Measurements from ENCODE around the gene ITK. TPM values are rescaled to one million over a fixed set of nuclear protein-coding genes. Genes with fewer than 3 reads are reported as not detected.

Gene ITK
- total and polyA plus RNA-seq, 2 donors (not counting 1 experiment from before 2014, with no cell fraction given) = 0.75 to 1.1 TPM

DNA sequence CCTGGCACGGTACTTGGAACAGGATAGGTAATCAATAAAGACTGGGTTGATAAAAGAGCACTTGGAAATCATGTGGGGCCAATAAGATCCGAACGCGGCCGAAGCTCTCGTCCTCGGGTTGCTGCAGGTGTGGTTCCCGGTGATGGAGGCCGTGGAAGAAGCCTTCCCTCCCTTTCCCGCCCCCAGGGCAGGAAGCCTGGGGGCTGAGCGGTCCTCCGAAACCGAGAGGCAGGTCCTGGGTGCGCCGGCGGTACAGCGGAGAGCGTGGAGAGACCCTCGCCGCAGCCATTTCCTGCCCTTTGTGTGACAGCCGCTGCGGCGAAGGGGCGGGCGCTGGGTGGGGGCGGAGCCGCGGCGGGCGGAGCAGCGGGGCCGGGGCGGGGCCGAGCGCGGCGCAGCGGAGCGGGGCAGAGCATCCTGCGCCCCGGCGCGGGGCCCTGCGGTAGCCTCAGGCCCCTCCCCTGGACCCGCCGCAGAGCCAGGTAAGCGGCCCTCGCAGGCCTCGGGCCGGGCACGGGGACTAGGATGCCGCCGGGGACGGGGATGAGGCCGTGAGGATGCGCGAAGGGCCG lies 85.2 kb downstream of the ITK start, which contains the start of gene CYFIP2:
CYFIP2 (plus strand) TSS at position 410 of the 572 bp plus-strand sequence. CDS start 19,239 bp downstream, outside the sequence.
- DNase-seq = peak; percentile 89
- Mint-ChIP-seq H3K4me1 (peaks cover 70% of the 10 kb centered on the region), H3K9me3 (ENCODE audit: insufficient read depth) (no peaks in the 10 kb centered on the region), H3K27me3 (no peaks in the 10 kb centered on the region), H3K27ac (peak within 1 kb of the TSS; percentile 99), H3K4me3 (peak within 1 kb of the TSS; percentile 99)
- H3K4me1 ChIP-seq (ENCODE audit: control insufficient read depth in 2 of 2, insufficient read depth in 2 of 2, low read length in 2 of 2) = peaks cover 65 to 69% of the 10 kb centered on the region in 2 donors
- no peaks in the 10 kb centered on the region for H3K27me3 ChIP-seq (replicated peaks in 1 of 4; ENCODE audit: control extremely low read depth in 1 of 4, control insufficient read depth in 3 of 4, insufficient read depth in 4 of 4, low read length in 3 of 4)
- peaks cover 5 to 10% of the 10 kb centered on the region in 2 experiments for H3K36me3 ChIP-seq (replicated peaks in 1 of 2; ENCODE audit: control extremely low read depth in 1 of 2, control insufficient read depth in 1 of 2, extremely low read depth in 1 of 2, insufficient read depth in 2 of 2, low read length in 1 of 2)
- intact Hi-C loops (cut with micrococcal nuclease) = loop anchor here (1.0 to 10.0 kb wide), 5 partner anchors 9 to 589 kb away; partner anchors contain the start of gene CLINT1
- peak; percentile 89 for ATAC-seq (ENCODE audit: low read depth)
- POLR2A ChIA-PET = interaction anchor here (1.0 to 2.1 kb wide), 4 partner anchors 13 to 43 kb away, joined by 4 to 9 read pairs (median 6); no protein-coding TSS in a partner anchor
- no peaks in the 10 kb centered on the region for H3K9me3 ChIP-seq (ENCODE audit: control extremely low read depth in 1 of 3, control insufficient read depth in 2 of 3, insufficient read depth in 1 of 3, low read length in 2 of 3)
- H3K4me3 ChIP-seq (ENCODE audit: control extremely low read depth in 1 of 5, extremely low read depth in 1 of 5, insufficient read depth in 1 of 5, low read depth in 2 of 5, low read length in 4 of 5) = peak within 1 kb of the TSS; percentile 62 to 85 (median 73)
- H4K20me1 ChIP-seq (ENCODE audit: control insufficient read depth, insufficient read depth, low read length, poor library complexity, severe bottlenecking) = no peaks in the 10 kb centered on the region
- H2AFZ ChIP-seq (ENCODE audit: insufficient read depth, low read depth, low read length, poor library complexity, severe bottlenecking) = peak within 1 kb of the TSS; percentile 83
- peak within 1 kb of the TSS; percentile 99 for H3K27ac ChIP-seq (ENCODE audit: low read length in 2 of 2)
- H3K9ac ChIP-seq (ENCODE audit: low read length) = peak within 1 kb of the TSS; percentile 78
- H3K4me2 ChIP-seq (replicated peaks; ENCODE audit: low read depth, low read length, poor library complexity, severe bottlenecking) = peak within 1 kb of the TSS; percentile 77
- CTCF ChIA-PET = interaction anchor here (0.9 to 24.2 kb wide), 7 partner anchors 12 to 117 kb away, joined by 3 to 495 read pairs (median 3); no protein-coding TSS in a partner anchor
- TF ChIP-seq, protein P1, sequence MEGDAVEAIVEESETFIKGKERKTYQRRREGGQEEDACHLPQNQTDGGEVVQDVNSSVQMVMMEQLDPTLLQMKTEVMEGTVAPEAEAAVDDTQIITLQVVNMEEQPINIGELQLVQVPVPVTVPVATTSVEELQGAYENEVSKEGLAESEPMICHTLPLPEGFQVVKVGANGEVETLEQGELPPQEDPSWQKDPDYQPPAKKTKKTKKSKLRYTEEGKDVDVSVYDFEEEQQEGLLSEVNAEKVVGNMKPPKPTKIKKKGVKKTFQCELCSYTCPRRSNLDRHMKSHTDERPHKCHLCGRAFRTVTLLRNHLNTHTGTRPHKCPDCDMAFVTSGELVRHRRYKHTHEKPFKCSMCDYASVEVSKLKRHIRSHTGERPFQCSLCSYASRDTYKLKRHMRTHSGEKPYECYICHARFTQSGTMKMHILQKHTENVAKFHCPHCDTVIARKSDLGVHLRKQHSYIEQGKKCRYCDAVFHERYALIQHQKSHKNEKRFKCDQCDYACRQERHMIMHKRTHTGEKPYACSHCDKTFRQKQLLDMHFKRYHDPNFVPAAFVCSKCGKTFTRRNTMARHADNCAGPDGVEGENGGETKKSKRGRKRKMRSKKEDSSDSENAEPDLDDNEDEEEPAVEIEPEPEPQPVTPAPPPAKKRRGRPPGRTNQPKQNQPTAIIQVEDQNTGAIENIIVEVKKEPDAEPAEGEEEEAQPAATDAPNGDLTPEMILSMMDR (IDR thresholded peaks at IDR 0.05) = no peak
- TF ChIP-seq EZH2 (IDR thresholded peaks at IDR 0.05; ENCODE audit: borderline replicate concordance, insufficient read depth, low read depth, low read length, poor library complexity, severe bottlenecking) = no peak
- under 1% methylated on average over 58 of the region's 58 CpGs for WGBS (ENCODE audit: insufficient coverage)
- H3K79me2 ChIP-seq (ENCODE audit: control insufficient read depth, insufficient read depth, low read length) = peaks cover 65% of the 10 kb centered on the region

All from B cell (primary cell).